Lung (tissue), 12 donors: ENCODE measurements around the gene TENT4A. TPM values are rescaled to one million over a fixed set of nuclear protein-coding genes. Genes with fewer than 3 reads are reported as not detected.

Experiments used
- ATAC-seq: fragments of 200-7000 bp; cut with Tn5 transposase; one replicate; pipeline ENCODE4 v1.9.1; 2020; ENCODE audit warnings: moderate number of reproducible peaks; ENCODE audit not compliant: insufficient read depth, low FRiP score
- DNase-seq, 3 donors: peaks; one replicate each; pipeline ENCODE4 v3.0.0-alpha.2; 2013 to 2017
- H3K27ac ChIP-seq, 2 donors: one replicate each; pipeline ENCODE4 v1.5.1; 2013; ENCODE audit warnings: mild to moderate bottlenecking in 2 of 2, moderate library complexity in 2 of 2, control low read depth in 1 of 2, inconsistent platforms in 1 of 2, low read depth in 1 of 2, low read length in 1 of 2
- H3K27me3 ChIP-seq, 3 donors: one replicate each; pipeline ENCODE4 v1.5.1; 2013; ENCODE audit warnings: low read length in 2 of 3; ENCODE audit not compliant: control insufficient read depth in 3 of 3, insufficient read depth in 3 of 3
- H3K36me3 ChIP-seq, 4 donors: one replicate each; pipeline ENCODE4 v1.5.1; 2013; ENCODE audit warnings: low read length in 4 of 4, mild to moderate bottlenecking in 1 of 4, moderate library complexity in 1 of 4; ENCODE audit not compliant: control insufficient read depth in 4 of 4, insufficient read depth in 4 of 4
- H3K4me1 ChIP-seq, 5 donors: one replicate each; pipeline ENCODE4 v1.5.1; 2013; ENCODE audit warnings: low read length in 5 of 5, mild to moderate bottlenecking in 2 of 5, moderate library complexity in 1 of 5; ENCODE audit not compliant: control insufficient read depth in 5 of 5, insufficient read depth in 5 of 5
- H3K4me3 ChIP-seq: one replicate; pipeline ENCODE4 v1.5.1; 2013; ENCODE audit warnings: mild to moderate bottlenecking, control low read depth, moderate library complexity
- H3K9ac ChIP-seq, 2 donors: one replicate each; pipeline ENCODE4 v1.5.1; 2013; ENCODE audit warnings: low read length in 2 of 2, control low read depth in 1 of 2; ENCODE audit not compliant: insufficient read depth in 1 of 2
- H3K9me3 ChIP-seq, 4 donors: one replicate each; pipeline ENCODE4 v1.5.1; 2013; ENCODE audit warnings: low read length in 3 of 4, mild to moderate bottlenecking in 1 of 4, moderate library complexity in 1 of 4; ENCODE audit not compliant: control insufficient read depth in 4 of 4, insufficient read depth in 3 of 4
- CTCF ChIP-seq: IDR thresholded peaks from 2 replicates; pipeline ENCODE4 v1.5.1; 2012; ENCODE audit warnings: mild to moderate bottlenecking; ENCODE audit errors: control extremely low read depth, extremely low read depth
- WGBS, 2 donors: extraction: QIAGEN DNeasy Blood & Tissue Kit; methylation state at CpG; one replicate each; pipeline ENCODE4 v1.1.7; 2013; 5-methylcytosine and 5-hydroxymethylcytosine counted together
- polyA plus RNA-seq, 2 donors: library from polyadenylated mRNA; stranded (reverse); fragments of 200-250 nt; gene quantifications; one replicate each; pipeline ENCODE4 v1.2.1, GENCODE V29; 2013
- total RNA-seq, 2 donors: library from RNA; depleted of rRNA in 1 of 2; stranded (reverse); fragments of >200 nt in 1 of 2; gene quantifications; one replicate each; pipeline ENCODE4 v1.2.1, GENCODE V29; 2014 to 2021
- donor health status: control.
- donor health status: control.
- donor health status: Bipolar disorder and iron deficiency.
- donor health status: healthy.
- donor health status: DM: yes; HTN: yes; CAD: no.

The TENT4A gene
- total and polyA plus RNA-seq, 4 donors, result 9.4 to 46.9 (median 17.3) TPM

GRCh38 chr5:6728795-6729183, 15.6 kb downstream of the TENT4A start:
- H3K27ac ChIP-seq, result no peak overlapping the region
- H3K9me3 ChIP-seq, result no peaks in the 10 kb centered on the region
- ATAC-seq (no peak), DNase-seq (no peak)
- no peak overlapping the region for H3K9ac ChIP-seq
- H3K4me3 ChIP-seq, result no peak overlapping the region
- peaks cover 0 to 8% (median 7%) of the 10 kb centered on the region in 4 donors for H3K36me3 ChIP-seq
- TF ChIP-seq CTCF, result no peak
- WGBS, 2 donors, result 87 to 90% methylated on average over 1 of the region's 1 CpG
- peaks cover 8 to 33% (median 22%) of the 10 kb centered on the region in 5 donors for H3K4me1 ChIP-seq
- no peaks in the 10 kb centered on the region for H3K27me3 ChIP-seq

DNA sequence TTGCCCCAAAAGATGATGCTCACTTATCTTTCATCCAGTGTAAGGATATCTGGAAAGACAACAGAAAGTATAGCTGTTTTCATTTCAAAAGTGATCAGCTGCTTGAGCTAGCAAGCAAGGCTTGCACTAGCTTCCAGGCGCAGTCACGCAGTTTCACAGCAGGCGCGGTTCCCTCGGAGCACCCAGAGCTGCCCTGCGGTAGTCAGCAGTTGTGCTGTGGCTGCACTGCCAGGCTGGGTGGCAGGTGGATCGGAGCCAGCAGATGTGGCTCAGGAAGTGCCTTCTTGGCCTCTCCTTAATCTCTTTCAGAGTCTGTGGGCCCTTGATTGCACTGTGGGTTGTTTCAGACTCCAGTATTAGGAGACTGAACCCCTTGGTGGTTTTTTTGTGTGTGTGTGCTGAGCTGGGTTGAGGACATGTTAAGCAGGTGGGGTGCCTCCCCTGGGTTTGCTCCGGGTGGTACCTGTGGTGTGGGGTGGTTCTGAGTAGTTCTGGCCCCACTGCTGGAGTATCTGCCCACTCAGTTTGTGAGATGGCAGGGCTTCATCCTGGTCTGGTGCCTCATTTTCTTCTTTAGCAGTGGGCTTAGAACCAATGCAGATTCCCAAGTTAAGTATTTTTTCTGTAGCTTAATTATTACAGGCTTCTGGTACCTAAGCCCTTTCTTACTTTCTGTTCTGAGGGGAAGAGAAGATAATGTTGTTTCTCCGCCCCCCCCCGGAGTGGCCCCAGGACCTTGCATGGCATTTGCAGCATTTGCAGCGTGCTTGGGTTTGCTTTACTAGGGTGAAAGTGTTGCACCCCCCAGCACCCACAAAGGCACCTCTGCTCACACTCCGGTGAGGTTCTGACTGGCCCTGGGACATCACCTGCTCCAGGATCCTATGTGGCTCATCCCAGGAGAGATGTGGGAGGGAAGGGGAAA, 16.4 kb downstream of the TENT4A start:
- H3K4me3 ChIP-seq, result no peak overlapping the region
- H3K9ac ChIP-seq, result no peak overlapping the region
- H3K9me3 ChIP-seq, result no peaks in the 10 kb centered on the region
- 52 to 72% methylated on average over 12 of the region's 12 CpGs for WGBS, 2 donors
- peaks cover 8 to 34% (median 22%) of the 10 kb centered on the region in 5 donors for H3K4me1 ChIP-seq
- H3K27me3 ChIP-seq, result no peaks in the 10 kb centered on the region
- ATAC-seq (no peak), DNase-seq (no peak)
- peaks cover 0 to 4% (median 4%) of the 10 kb centered on the region in 4 donors for H3K36me3 ChIP-seq
- TF ChIP-seq CTCF, result no peak
- H3K27ac ChIP-seq, result no peak overlapping the region

DNA sequence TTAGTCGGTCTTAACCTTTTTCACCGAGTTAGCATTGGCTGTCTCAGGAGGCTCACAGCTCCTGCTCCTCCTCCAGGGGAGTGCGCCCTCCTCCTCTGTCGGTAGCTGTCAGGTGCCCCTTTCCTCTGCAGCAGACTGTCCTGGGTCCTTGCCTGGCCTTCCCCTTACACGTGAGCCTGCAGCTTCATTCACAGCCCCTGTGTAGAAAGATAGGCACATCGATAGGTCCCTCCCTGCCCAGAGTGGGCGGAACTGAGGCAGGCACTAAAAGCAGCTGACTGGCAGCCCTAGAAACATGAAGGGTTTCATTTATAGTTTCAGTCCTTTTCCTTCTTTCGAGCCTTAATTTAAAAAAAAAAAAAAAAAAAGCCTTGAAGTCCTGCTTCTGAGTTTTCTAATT, 17.2 kb downstream of the TENT4A start:
- no peak overlapping the region for H3K27ac ChIP-seq
- H3K27me3 ChIP-seq, result no peaks in the 10 kb centered on the region
- peaks cover 0 to 4% (median 4%) of the 10 kb centered on the region in 4 donors for H3K36me3 ChIP-seq
- 78 to 79% methylated on average over 8 of the region's 8 CpGs for WGBS, 2 donors
- no peak for DNase-seq
- H3K9ac ChIP-seq, result no peak overlapping the region
- H3K4me1 ChIP-seq, result peaks cover 8 to 36% (median 22%) of the 10 kb centered on the region in 5 donors
- TF ChIP-seq CTCF, result no peak
- no peak overlapping the region for H3K4me3 ChIP-seq
- H3K9me3 ChIP-seq, result no peaks in the 10 kb centered on the region
- no peak for ATAC-seq
